ENCODE results near the gene CEMIP.

CEMIP gene

DNA sequence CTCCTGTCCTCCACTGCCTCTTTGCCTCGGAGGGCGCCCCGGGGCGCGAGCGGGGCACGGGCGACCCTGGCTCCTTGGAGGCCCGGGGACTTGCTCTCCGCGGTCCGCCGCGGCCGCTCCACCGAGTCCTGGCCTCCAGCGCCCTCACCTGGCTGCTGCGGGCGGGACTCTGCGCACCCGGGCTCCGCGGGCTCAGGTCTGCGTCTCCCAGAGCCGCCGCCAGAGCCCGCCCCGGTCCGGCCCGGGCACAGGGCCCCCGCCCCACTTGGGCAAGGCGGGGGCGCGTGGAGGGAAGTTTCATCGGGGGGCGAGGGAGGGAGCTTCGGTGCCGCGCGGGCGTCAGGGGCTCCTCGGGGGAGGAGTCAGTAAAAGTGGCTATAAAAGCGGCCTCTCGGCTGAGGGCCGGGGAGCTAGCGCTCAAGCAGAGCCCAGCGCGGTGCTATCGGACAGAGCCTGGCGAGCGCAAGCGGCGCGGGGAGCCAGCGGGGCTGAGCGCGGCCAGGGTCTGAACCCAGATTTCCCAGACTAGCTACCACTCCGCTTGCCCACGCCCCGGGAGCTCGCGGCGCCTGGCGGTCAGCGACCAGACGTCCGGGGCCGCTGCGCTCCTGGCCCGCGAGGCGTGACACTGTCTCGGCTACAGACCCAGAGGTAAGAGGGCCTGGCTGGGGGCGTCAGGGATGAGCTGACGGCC lies at the start of gene CEMIP:
Gene CEMIP (plus strand): TSS at position 407 of the 694 bp plus-strand sequence. CDS start 94,510 bp downstream, outside the sequence.
- no peak for DNase-seq (ENCODE audit: low read depth in 2 of 2)

- DNase-seq (ENCODE audit: low read depth in 2 of 2) = no peak
Measured at GRCh38 chr15:80730387-80730786, 48.8 kb upstream of the CEMIP start.

DNA sequence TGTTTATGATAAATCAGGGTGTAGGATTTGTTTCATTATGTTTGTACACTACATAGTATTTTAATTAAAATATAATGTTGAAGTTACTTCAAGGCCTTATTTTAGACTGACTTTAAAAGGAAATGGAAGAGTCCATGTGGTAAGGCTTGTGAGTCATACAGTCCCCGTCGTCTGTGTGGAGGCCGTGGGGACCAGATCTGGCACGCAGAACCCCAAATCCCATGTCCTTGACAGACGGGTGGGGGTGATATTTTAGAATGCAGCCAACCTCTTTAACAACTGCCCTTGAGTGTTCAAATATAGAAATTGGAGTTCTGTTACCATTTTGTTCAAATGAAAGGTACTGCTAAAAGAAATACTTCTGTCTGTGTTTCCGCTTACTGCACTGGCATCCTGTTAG lies 48.2 kb upstream of the CEMIP start:
- DNase-seq (ENCODE audit: low read depth in 2 of 2) = no peak

GRCh38 chr15:80732167-80732566 lies 47.0 kb upstream of the CEMIP start:
- DNase-seq (ENCODE audit: low read depth in 2 of 2) = no peak

DNA sequence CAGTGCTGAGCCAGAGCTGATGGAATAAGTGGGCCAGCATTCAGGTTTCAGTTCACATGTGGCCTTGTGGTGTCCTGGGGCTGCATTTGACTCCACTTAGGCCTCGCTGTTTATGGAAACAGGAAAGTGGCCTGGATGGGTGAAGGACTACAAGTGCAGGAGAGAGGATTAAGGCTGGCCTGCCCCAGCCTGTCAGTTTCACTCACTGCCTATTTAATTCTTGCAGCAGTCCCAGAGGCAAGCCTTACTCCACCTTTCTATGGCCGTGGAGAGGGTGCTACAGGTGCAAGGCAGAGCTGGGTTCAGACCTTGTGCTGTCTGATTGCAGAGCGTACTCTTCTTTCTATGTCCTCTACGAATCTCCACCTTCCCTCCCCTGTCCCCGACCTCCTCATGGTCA lies 46.4 kb upstream of the CEMIP start:
- no peak for DNase-seq (ENCODE audit: low read depth in 2 of 2)

DNA sequence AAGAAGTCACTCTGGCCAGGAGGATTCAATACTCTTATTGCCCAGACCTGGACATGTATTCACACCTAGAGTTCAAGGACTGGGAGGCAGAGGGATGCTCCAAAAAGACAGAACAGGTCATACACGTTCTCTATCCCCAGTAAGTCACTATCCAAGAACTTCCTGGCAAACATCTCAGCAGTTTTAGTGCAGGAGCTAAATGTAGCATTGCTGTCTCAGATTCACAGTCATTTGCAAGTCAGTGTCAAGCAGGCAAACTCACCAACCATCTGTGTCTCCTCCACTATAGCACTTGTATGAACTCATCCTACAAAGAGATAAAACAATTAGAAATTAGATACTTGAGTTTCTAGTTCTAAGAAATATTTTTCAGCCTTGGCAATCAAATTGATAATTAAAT lies 45.7 kb upstream of the CEMIP start:
- no peak for DNase-seq (ENCODE audit: low read depth in 2 of 2)

- no peak for DNase-seq (ENCODE audit: low read depth in 2 of 2)
Measured at GRCh38 chr15:80735344-80735743, 43.8 kb upstream of the CEMIP start.

DNA sequence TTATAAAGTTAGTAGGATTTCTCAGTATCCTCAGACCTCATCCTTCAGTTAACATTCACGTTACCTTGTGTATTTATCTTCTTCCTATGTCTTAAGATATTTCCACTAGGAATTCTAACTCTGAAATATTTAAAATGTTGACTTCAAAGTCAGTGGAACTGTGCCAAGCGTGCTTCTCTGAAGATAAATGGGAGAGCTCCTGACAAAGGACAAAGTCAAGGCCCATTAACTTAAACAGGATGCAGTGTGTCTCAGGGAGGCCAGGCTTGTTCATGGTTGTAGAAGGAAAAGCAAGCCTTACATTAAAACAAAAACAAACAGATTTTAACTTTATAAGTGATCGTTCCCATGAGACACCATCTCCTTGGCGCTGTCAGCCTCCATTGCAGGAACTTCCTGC lies 42.6 kb upstream of the CEMIP start:
- no peak for DNase-seq (ENCODE audit: low read depth in 2 of 2)

DNA sequence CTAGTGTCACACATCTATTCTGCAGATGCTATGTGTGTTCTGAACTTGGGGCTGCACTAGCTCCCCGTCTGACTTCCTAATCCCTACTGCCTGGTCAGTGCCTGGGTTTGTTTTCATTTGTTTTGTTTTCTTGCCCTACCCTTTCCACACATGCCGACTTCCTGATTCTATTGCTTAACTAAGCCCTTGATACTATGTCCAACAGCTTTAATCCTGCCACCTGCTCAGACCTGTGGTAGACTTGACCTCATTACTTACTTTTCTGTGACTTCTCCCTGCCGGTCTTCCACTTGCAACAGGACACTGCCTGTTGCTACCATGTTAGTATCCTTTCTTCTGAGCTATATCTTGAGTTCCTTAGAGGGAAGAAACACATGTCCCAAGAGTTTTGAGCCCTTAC lies 39.3 kb upstream of the CEMIP start:
- no peak for DNase-seq (ENCODE audit: low read depth in 2 of 2)

GRCh38 chr15:80742081-80742480 lies 37.1 kb upstream of the CEMIP start:
- DNase-seq (ENCODE audit: low read depth in 2 of 2) = no peak

GRCh38 chr15:80743189-80743833 lies 35.9 kb upstream of the CEMIP start:
- DNase-seq (ENCODE audit: low read depth in 2 of 2) = no peak

DNA sequence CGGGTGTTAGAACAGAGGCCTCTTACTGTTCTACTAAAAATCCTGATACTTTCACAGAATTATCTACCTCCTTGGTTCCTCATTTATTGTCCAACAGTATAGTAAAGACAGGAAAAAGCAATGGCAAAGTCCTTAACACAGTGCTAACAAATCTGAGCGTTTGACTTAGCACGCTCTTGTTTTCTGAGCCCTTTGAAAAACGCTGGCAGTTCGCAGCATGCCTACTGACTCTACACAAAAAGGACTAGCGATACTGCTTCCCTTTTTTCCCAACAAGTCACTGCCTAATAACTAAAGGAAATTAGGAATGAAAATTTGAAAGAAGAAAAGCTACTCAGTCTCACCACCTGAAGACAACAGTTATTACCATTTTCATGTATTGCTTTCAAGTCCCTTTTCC lies 34.8 kb upstream of the CEMIP start:
- no peak for DNase-seq (ENCODE audit: low read depth in 2 of 2)

- DNase-seq (ENCODE audit: low read depth in 2 of 2) = no peak
Measured at GRCh38 chr15:80744826-80745225, 34.3 kb upstream of the CEMIP start.

- DNase-seq (ENCODE audit: low read depth in 2 of 2) = no peak
Measured at GRCh38 chr15:80745888-80746287, 33.3 kb upstream of the CEMIP start.

- no peak for DNase-seq (ENCODE audit: low read depth in 2 of 2)
Measured at GRCh38 chr15:80747317-80748053, 31.7 kb upstream of the CEMIP start.

DNA sequence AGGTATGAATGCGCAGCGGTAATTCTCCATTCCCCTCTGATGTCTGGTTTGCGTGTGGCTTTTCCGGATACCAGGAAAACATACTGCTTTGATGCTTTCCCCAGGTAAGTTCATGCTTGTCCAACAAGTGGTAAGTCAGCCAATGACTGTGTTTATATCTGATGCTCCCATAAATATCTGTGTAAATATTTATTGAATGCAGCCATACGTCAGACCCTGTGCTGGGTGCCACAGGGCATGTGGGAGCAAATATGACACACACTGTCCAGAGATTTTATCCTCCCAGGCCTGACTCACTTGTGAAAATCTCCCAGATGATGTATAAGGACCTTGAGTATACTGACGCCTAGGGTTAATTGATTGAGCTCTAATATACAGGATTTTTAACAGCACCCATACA lies 29.6 kb upstream of the CEMIP start:
- DNase-seq (ENCODE audit: low read depth in 2 of 2) = no peak

GRCh38 chr15:80750575-80750974 lies 28.6 kb upstream of the CEMIP start:
- no peak for DNase-seq (ENCODE audit: low read depth in 2 of 2)

DNA sequence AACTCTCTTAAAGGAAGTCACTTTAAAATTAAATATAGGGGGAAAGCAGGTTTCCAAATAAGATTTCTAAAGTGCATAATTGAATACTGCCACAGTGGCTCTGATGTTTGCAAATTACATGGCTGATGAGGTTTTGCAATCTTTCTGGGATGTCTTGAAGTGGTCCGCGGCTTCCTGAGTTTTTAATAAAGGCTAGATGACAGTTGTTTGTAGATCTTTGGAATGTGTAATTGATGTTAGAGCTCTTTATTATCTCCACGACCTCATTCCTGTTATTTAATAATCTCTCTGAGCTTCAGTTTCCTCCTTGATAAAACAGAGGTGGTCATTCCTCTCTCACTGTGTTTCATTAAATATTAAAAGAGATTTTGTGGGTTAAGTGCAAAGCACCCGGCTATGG lies 27.0 kb upstream of the CEMIP start:
- DNase-seq (ENCODE audit: low read depth in 2 of 2) = no peak

- DNase-seq (ENCODE audit: low read depth in 2 of 2) = no peak
Measured at GRCh38 chr15:80753161-80753560, 26.0 kb upstream of the CEMIP start.

DNA sequence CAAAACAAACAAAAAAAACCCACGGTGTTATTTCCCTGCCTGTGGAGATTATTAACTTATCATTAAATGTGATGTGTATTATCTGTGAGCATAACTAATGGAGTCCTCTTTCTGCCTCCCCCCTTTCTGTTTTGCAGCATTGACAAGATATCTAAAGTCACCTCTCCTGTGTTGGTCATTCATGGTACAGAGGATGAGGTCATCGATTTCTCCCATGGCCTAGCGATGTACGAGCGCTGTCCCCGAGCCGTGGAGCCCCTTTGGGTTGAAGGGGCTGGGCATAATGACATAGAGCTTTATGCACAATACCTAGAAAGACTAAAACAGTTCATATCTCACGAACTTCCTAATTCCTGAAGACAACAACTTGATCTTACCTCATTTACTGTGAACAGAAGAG lies 25.2 kb upstream of the CEMIP start:
- DNase-seq (ENCODE audit: low read depth in 2 of 2) = no peak

- DNase-seq (ENCODE audit: low read depth in 2 of 2) = no peak
Measured at GRCh38 chr15:80755885-80756284, 23.3 kb upstream of the CEMIP start.

DNA sequence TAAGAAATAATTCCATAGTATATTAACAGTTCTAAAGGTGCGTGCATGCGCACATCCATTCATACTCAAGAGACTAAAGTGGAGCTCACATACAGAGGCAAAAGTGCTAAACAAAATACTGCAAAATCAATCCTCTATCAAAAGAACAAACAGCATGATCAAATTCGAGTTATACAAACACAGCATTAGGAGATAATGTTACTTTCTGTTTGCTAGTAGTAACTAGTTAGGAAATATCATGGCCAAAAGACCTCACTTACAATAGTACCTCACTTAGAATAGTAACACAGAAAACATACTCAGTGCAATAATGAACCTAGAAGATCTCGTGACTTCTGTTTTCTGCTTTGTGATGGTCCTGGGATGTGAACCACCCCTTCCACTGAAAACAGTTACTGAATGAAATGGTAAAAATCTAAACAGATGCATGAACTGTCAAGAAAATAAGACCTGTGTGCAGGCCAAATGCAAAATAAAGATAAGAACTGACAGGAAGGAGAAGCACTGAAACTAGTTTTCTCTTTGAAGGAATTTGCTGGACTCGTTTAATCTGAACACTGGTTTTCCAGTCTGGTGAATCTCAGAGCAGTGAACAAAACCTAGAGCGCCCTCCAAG lies 20.9 kb upstream of the CEMIP start:
- DNase-seq (ENCODE audit: low read depth in 2 of 2) = no peak

- DNase-seq (ENCODE audit: low read depth in 2 of 2) = no peak
Measured at GRCh38 chr15:80760960-80761359, 18.2 kb upstream of the CEMIP start.
